Body of pancreas (tissue), 4 donors: ENCODE results near the gene CD244.

Experiments used
- CTCF ChIP-seq, 7 experiments: fragments of 450-650 bp in 4 of 7; fragments of 200-600 bp in 3 of 7; sonication (generic) in 3 of 7; IDR thresholded peaks; one replicate each; pipeline ENCODE4 v1.5.1; 2016 to 2019; ENCODE audit warnings: antibody characterized with exemption in 7 of 7
- POLR2A ChIP-seq, 3 donors: fragments of 450-650 bp; IDR thresholded peaks; one replicate each; pipeline ENCODE4 v1.6.1; 2016; ENCODE audit warnings: antibody characterized with exemption in 3 of 3, mild to moderate bottlenecking in 2 of 3

GRCh38 chr1:160810486-160810885, 52.2 kb downstream of the CD244 start:
- TF ChIP-seq CTCF (IDR thresholded peaks at IDR 0.05) = no peak
- no peak for TF ChIP-seq POLR2A (IDR thresholded peaks at IDR 0.05)
